T-helper 17 cell (primary cell): ENCODE data around the gene L2HGDH. TPM values are rescaled to one million over a fixed set of nuclear protein-coding genes. Genes with fewer than 3 reads are reported as not detected.
"Not testable (repeated sequence)": the region's sequence is repeated elsewhere in the genome, so short reads cannot be mapped to it uniquely, and the experiment has no call there.

Source experiments
- ATAC-seq: fragments of 150-1000 bp; cut with Tn5 transposase; 2 replicates; pipeline ENCODE4 v1.10.0; 2021; ENCODE audit warnings: mild to moderate bottlenecking, moderate library complexity
- DNase-seq, 3 donors: peaks; one replicate each; pipeline versions ENCODE4 v3.0.0 to v3.0.0-alpha.2; 2020 to 2021
- H3K9me3 ChIP-seq: one replicate; pipeline ENCODE4 v1.7.0; 2013; ENCODE audit warnings: low read length, mild to moderate bottlenecking; ENCODE audit not compliant: control insufficient read depth, poor library complexity, severe bottlenecking
- H3K27ac Mint-ChIP-seq: one replicate; pipeline ENCODE4 v1.8.0; 2022; ENCODE audit warnings: mild to moderate bottlenecking, moderate library complexity, mixed read lengths
- H3K27me3 Mint-ChIP-seq: one replicate; pipeline ENCODE4 v1.8.0; 2022; ENCODE audit warnings: mixed read lengths
- H3K36me3 Mint-ChIP-seq: one replicate; pipeline ENCODE4 v1.8.0; 2022; ENCODE audit warnings: low read depth, mixed read lengths
- H3K4me1 Mint-ChIP-seq: one replicate; pipeline ENCODE4 v1.8.0; 2022; ENCODE audit warnings: mild to moderate bottlenecking, mixed read lengths
- H3K4me3 Mint-ChIP-seq: one replicate; pipeline ENCODE4 v1.8.0; 2022; ENCODE audit warnings: mild to moderate bottlenecking, moderate library complexity, mixed read lengths
- total RNA-seq, 4 donors: library from RNA in 2 of 4; stranded (reverse) in 2 of 4; gene quantifications; one replicate each; pipeline ENCODE4 v1.2.3 and lab custom pipeline; 2022 to 2026

The L2HGDH gene
- total RNA-seq = 1 to 10 TPM; 1.8 to 4.1 TPM
- total RNA-seq (lab: John Stamatoyannopoulos, UW) = 3.1 to 4.1 reads per million in 2 donors

DNA sequence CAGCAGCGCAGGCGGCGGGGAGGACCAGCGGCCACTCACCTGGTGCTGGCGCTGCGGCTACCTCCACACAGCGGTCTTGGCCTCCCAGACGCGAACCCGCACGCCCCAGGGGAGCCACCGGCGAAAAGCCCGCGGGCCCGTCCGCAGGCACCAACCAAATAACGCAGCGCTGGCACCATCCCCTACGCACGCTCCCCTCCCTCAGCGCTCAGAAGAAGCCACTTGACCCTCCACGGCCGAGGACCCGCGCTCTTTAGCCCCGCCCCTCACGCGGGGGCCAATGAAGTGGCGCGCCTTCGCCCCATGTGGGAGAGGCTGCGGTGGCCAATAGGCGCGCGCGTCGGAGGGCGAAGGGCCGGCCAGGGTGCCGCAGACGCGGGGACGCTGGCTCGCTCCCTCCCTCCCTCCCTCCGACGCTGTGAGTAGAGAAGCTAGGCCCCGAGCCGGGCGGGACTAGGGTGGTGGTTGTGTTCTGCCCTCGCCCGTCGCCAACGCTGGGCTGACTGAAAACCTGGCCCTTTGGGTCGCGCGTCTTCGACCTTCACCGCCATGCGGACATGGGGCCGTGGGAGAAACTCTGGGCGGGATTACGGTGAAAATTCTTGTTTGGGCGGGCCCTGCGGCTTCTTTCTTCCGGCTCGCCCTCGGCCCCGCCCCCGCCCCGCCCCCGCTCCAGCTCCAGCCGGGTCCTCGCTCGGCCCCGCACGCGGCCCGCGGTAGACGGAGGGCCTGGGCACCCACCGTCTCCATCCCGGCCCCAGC, at the start of gene L2HGDH, which contains the start of gene DMAC2L:
L2HGDH (minus strand) TSS at position 258 of the 762 bp plus-strand sequence; CDS start at position 179, 79 bp downstream.
DMAC2L (plus strand) TSS at position 353 of the 762 bp plus-strand sequence. CDS start 9,164 bp downstream, outside the sequence.
- DNase-seq = peak; percentile 73 to 83 (median 83)
- Mint-ChIP-seq H3K27ac (peak within 1 kb of the TSS; percentile 91), H3K27me3 (no peaks in the 10 kb centered on the region), H3K4me1 (peaks cover 22% of the 10 kb centered on the region), H3K4me3 (peak within 1 kb of the TSS; percentile 92), H3K36me3 (no peaks in the 10 kb centered on the region)
- peak; percentile 90 for ATAC-seq
- no peaks in the 10 kb centered on the region for H3K9me3 ChIP-seq

DNA sequence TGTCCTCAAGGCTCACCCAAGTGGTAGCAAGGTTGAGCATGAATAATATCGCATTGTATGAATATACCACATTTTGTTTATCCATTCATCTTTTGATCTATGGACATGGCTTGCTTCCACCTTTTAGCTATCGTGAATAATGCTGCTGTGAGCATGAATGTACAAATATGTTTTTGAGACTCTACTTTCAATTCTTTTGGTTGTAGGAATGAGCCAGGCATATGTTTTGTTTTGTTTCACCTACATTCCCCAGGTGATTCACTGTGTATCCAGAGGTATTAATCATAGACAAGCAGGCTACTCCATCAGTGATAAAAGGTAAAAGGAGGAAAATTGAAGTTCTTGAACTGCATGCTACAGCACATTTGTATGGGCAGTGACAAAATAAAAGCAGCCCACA, 48.8 kb upstream of the L2HGDH start:
- H3K4me3 Mint-ChIP-seq = no peak overlapping the region
- DNase-seq (no peak), ATAC-seq (no peak)
- no peak overlapping the region for H3K27ac Mint-ChIP-seq
- H3K9me3 ChIP-seq = no peaks in the 10 kb centered on the region
- peaks cover 10% of the 10 kb centered on the region for H3K36me3 Mint-ChIP-seq
- no peaks in the 10 kb centered on the region for H3K27me3 Mint-ChIP-seq
- peaks cover 26% of the 10 kb centered on the region for H3K4me1 Mint-ChIP-seq

DNA sequence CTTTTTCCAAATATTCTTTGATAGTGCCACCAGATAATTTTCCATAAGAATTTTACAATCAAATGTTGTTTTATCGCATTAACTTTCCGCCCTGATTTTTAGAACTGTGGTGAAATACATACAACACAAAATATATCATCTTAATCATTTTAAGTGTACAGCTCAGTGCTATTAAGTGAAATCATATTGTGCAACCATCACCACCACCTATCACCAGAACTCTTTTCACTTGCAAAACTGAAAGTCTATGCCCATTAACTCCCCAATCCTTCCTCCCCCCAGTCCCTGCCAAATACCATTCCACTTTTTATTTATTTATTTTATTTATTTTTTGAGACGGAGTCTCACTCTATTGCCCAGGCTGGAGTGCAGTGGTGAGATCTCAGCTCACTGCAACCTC, 48.1 kb upstream of the L2HGDH start:
- ATAC-seq (no peak), DNase-seq (no peak)
- peaks cover 29% of the 10 kb centered on the region for H3K4me1 Mint-ChIP-seq
- H3K27me3 Mint-ChIP-seq = no peaks in the 10 kb centered on the region
- no peaks in the 10 kb centered on the region for H3K9me3 ChIP-seq
- H3K36me3 Mint-ChIP-seq = peaks cover 13% of the 10 kb centered on the region
- H3K4me3 Mint-ChIP-seq = no peak overlapping the region
- H3K27ac Mint-ChIP-seq = no peak overlapping the region

DNA sequence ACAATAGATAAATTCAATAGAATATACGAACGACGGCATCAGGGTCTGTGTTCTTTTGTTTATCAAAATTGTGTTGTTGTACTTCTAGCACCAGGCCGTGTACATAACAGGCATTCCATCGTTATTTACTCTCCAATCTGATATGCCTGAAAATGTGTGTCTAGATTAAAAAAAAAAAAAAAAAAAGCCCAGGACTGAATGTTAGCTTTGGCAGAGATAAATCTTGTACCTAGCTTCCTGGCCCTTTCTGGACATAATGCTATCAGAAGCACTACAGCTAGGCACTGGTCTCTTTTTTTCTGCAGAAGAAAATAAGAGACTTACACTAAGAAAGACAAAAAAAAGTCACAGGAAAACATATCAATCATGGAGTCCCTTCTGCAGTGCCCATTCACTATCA, 47.6 kb upstream of the L2HGDH start:
- Mint-ChIP-seq H3K4me3 (no peak overlapping the region), H3K27ac (peak overlapping the region; percentile 65), H3K4me1 (peaks cover 29% of the 10 kb centered on the region), H3K36me3 (peaks cover 13% of the 10 kb centered on the region), H3K27me3 (no peaks in the 10 kb centered on the region)
- H3K9me3 ChIP-seq = no peaks in the 10 kb centered on the region
- ATAC-seq = no peak
- no peak for DNase-seq

DNA sequence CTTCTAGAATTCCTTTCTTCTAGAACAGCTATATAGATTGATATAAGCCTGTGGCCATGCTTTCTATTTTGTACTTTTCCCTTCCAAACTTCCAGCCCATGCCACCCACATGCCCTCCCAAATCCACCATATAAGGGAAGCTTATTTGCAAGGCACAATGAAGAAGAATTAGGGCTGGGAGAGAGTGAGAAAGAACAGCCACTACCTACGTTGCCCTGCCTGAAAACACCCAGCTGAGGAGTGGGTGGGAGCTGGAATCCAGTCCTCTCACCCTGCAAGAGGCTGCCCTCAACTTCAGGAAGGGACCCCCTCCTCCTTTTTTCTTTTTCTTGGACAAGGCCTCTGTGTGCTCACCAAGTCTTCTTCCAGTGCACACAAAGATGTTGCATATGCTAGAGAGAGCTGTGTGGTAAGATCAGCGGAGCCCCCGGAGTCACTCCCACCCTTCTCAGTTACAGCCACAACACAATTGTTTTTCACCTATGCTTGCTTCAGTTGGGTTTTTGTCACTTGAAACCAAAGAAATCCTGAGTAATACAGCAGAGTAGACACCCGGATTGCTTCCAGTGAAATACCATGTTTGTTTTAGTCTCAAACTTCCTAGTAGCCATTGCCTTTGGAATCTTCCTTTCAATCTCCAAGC, 45.8 kb upstream of the L2HGDH start:
- H3K4me1 Mint-ChIP-seq = peaks cover 18% of the 10 kb centered on the region
- no peak overlapping the region for H3K27ac Mint-ChIP-seq
- H3K36me3 Mint-ChIP-seq = peaks cover 15% of the 10 kb centered on the region
- no peaks in the 10 kb centered on the region for H3K27me3 Mint-ChIP-seq
- DNase-seq (no peak), ATAC-seq (no peak)
- no peak overlapping the region for H3K4me3 Mint-ChIP-seq
- no peaks in the 10 kb centered on the region for H3K9me3 ChIP-seq

DNA sequence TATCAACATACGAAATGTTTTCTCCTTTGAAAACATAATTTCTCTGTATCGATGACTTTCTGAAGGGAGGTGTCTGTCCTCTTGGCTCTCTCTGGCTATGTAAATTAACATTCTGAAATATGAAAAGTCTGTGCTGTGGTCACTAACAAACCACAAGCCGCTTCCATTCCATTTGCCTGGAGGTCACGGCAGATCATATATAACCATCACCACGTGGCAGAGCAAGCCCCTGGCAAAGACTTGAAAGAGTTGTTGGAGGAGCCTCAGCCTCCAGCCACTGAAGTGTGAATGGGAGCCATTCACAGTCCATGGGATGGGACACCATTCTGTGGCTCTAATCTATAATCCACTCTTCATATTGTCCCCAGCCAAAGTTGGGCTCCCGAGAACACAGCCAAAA, 45.1 kb upstream of the L2HGDH start:
- Mint-ChIP-seq H3K4me1 (peaks cover 14% of the 10 kb centered on the region), H3K36me3 (peaks cover 15% of the 10 kb centered on the region), H3K27me3 (no peaks in the 10 kb centered on the region), H3K27ac (no peak overlapping the region), H3K4me3 (no peak overlapping the region)
- no peak for ATAC-seq
- DNase-seq = no peak
- H3K9me3 ChIP-seq = no peaks in the 10 kb centered on the region

DNA sequence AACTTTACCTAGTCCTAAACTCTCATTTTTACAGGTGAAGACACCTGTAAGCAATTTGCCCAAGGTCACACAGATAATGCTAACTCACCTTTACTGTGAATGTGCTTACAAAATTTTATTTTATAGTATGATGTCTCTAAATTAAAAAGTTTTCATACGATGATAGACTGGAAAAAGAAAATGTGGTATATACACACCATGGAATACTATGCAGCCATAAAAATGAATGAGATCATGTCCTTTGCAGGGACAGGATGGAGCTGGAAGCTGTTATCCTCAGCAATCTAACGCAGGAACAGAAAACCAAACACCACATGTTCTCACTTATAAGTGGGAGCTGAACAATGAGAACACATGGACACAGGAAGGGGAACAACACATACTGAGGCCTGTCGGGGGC, 44.3 kb upstream of the L2HGDH start:
- not testable (repeated sequence) for ATAC-seq

DNA sequence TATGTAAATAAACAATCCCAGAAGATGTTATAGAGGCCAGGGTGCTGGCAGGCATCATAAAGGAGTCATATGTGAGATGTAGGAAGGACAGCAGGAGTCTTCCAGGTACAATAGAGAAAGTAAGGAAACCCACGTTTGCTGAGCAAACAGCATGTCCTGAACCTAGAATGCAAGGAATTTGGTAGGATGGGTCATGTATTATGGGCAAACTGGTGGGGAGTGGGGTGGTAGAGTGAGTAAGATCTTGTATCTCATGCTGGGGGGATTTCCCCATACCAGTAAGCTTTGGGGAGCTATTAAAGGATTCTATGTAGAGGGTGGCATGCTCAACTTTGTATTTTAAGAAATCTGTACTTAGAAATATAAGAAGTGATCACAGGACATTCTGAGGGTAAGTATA, 43.7 kb upstream of the L2HGDH start:
- ATAC-seq (no peak), DNase-seq (no peak)
- Mint-ChIP-seq H3K27ac (no peak overlapping the region), H3K4me3 (no peak overlapping the region), H3K27me3 (no peaks in the 10 kb centered on the region), H3K36me3 (peaks cover 18% of the 10 kb centered on the region), H3K4me1 (peaks cover 12% of the 10 kb centered on the region)
- H3K9me3 ChIP-seq = no peaks in the 10 kb centered on the region

More for the DNA sequence above, 44.3 kb upstream of the L2HGDH start:
- not testable (repeated sequence) for H3K27me3 Mint-ChIP-seq, DNase-seq, H3K27ac Mint-ChIP-seq, H3K9me3 ChIP-seq, H3K4me3 Mint-ChIP-seq
- Mint-ChIP-seq H3K4me1 (peaks cover 14% of the 10 kb centered on the region), H3K36me3 (peaks cover 18% of the 10 kb centered on the region)

DNA sequence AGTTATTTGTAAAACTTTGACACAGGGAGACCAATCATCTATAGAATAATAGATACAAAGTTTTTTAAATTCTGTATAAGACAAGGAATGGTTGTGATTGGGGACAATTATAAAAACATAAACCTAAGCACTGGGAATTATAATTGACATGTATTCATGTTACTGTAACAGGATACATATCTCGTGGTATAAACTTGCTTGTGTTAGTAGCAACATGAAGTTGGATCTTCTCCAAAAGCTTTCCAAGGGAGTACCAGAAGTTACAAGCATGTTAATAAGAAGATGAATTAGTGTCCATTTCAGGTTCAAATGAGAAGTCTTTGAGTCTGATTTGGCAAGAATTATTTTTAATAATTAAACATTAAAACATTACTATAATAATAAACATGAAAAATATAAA, 42.5 kb upstream of the L2HGDH start:
- H3K4me1 Mint-ChIP-seq = peaks cover 10% of the 10 kb centered on the region
- H3K36me3 Mint-ChIP-seq = peaks cover 18% of the 10 kb centered on the region
- no peaks in the 10 kb centered on the region for H3K27me3 Mint-ChIP-seq
- DNase-seq (no peak), ATAC-seq (no peak)
- H3K9me3 ChIP-seq = no peaks in the 10 kb centered on the region
- no peak overlapping the region for H3K4me3 Mint-ChIP-seq
- peak overlapping the region; percentile 16 for H3K27ac Mint-ChIP-seq

DNA sequence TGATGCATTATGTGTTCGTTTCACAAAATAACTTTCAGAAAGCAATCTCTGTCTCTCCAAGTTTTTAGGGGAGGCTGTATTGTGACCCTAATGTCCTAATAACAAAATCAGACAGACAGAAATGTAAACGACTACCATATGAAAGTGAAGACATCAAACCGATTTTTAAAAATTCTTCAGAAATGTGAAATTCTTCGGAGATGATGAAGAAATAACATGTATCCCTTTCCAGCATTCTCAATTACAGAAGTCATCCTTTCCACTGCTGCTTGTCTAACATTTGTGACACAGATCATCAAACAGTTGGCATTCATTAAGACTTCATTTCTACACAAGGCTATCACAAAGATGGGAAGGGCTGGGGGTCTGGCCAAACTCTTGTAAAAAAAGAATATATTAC, 41.1 kb upstream of the L2HGDH start:
- ATAC-seq = no peak

DNA sequence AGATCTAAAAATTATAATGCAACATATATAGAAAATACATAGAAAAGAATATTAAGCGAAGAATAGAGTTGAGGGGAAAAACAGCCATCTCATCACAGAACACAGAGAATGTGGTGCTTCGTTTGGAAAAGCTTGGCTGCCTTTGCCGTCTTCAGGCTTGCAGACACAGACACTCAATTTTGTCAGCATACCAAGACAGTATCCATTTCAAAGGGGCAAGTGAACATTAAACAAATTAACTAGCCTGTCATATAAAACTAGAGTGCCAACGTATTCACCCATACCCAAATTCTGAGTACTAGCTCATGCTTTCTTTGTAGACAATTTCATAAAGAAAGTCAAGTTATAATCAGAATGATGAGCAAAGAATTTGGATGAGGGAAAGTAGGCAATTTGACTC, 40.6 kb upstream of the L2HGDH start:
- Mint-ChIP-seq H3K4me1 (peaks cover 11% of the 10 kb centered on the region), H3K4me3 (no peak overlapping the region), H3K27me3 (no peaks in the 10 kb centered on the region), H3K36me3 (peaks cover 12% of the 10 kb centered on the region), H3K27ac (no peak overlapping the region)
- no peaks in the 10 kb centered on the region for H3K9me3 ChIP-seq
- DNase-seq = no peak
- no peak for ATAC-seq

More for the DNA sequence above, 41.1 kb upstream of the L2HGDH start:
- Mint-ChIP-seq H3K4me3 (no peak overlapping the region), H3K4me1 (peaks cover 8% of the 10 kb centered on the region), H3K36me3 (peaks cover 15% of the 10 kb centered on the region), H3K27ac (no peak overlapping the region), H3K27me3 (no peaks in the 10 kb centered on the region)
- DNase-seq = no peak
- H3K9me3 ChIP-seq = no peaks in the 10 kb centered on the region

DNA sequence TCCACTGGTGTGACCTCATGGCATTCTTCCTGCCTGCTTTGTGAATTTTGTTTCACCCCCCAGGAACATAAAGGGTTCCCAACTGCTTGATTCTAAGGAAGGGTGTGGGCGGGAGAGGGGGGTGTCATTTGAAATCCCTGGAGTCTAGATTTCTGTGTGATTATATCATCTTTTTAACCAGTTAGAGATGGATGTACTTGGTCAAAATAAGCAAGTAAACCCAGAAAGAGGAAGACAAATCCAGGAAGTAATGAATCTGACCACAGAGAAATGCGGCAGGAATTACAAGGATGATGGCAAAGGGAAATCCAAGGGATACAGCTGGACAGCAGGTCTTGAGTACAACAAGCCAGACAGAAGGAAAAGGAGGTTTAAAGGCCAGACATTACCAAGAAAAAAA, 38.9 kb upstream of the L2HGDH start:
- no peaks in the 10 kb centered on the region for H3K9me3 ChIP-seq
- H3K4me1 Mint-ChIP-seq = peaks cover 16% of the 10 kb centered on the region
- no peak for ATAC-seq
- no peak overlapping the region for H3K4me3 Mint-ChIP-seq
- no peaks in the 10 kb centered on the region for H3K27me3 Mint-ChIP-seq
- H3K36me3 Mint-ChIP-seq = peaks cover 16% of the 10 kb centered on the region
- no peak for DNase-seq
- no peak overlapping the region for H3K27ac Mint-ChIP-seq

DNA sequence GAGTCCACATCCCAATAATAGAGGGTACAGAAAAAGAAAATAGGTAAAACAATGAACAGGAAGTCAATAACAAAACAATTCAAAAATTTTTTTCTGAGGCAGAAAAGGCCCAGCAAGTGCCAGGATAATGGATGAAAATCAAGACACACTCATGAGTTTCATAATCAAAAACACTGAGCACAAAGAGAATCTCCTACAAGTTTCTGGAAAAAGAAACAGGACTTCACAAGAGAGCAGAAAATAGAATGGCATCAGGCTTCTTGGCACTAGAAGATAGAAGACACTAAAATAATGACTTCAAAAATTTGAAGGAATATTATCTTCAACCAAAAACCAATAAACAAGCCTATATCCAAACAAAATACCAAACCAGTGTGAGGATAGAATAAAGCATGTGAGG, 36.9 kb upstream of the L2HGDH start:
- DNase-seq (no peak), ATAC-seq (no peak)
- H3K27me3 Mint-ChIP-seq = no peaks in the 10 kb centered on the region
- peak overlapping the region; percentile 37 for H3K27ac Mint-ChIP-seq
- peaks cover 16% of the 10 kb centered on the region for H3K4me1 Mint-ChIP-seq
- no peaks in the 10 kb centered on the region for H3K9me3 ChIP-seq
- peaks cover 11% of the 10 kb centered on the region for H3K36me3 Mint-ChIP-seq
- H3K4me3 Mint-ChIP-seq = no peak overlapping the region
